HepG2 (cell line): Measurements from ENCODE around the gene HCRTR1. TPM values are rescaled to one million over a fixed set of nuclear protein-coding genes. Genes with fewer than 3 reads are reported as not detected.

ENCODE experiments used
- ARID4A ChIP-seq: sonication (generic); formaldehyde crosslinking; IDR thresholded peaks from 2 replicates; pipeline ENCODE4 v1.5.0; 2020; ENCODE audit warnings: mild to moderate bottlenecking, missing genetic modification reagents, borderline replicate concordance
- ARNTL ChIP-seq: sonication (generic); formaldehyde crosslinking; IDR thresholded peaks from 2 replicates; pipeline ENCODE4 v1.4.0; 2020; ENCODE audit warnings: mild to moderate bottlenecking, missing genetic modification reagents
- CREB1 ChIP-seq, 2 experiments: fragments of 450-650 bp in 1 of 2; IDR thresholded peaks; 2 replicates each; pipeline ENCODE4 v1.6.1; 2016 to 2017; ENCODE audit warnings: control low read depth in 1 of 2, mild to moderate bottlenecking in 1 of 2, missing compliant biosample characterization in 1 of 2, missing genetic modification characterization in 1 of 2
- DMAP1 ChIP-seq: IDR thresholded peaks from 2 replicates; pipeline ENCODE4 v1.6.1; 2016
- DNMT1 ChIP-seq: sonication (generic); formaldehyde crosslinking; IDR thresholded peaks from 2 replicates; pipeline ENCODE4 v1.5.1; 2020; ENCODE audit warnings: mild to moderate bottlenecking, missing genetic modification reagents
- IKZF4 ChIP-seq: sonication (generic); formaldehyde crosslinking; IDR thresholded peaks from 2 replicates; pipeline ENCODE4 v1.5.1; 2020; ENCODE audit warnings: borderline replicate concordance, mild to moderate bottlenecking, low read depth, missing genetic modification reagents; ENCODE audit errors: not compliant biosample characterization
- KDM5A ChIP-seq: fragments of 200-600 bp; sonication (generic); IDR thresholded peaks from 2 replicates; pipeline ENCODE4 v1.7.0; 2018; ENCODE audit warnings: antibody characterized with exemption, mild to moderate bottlenecking, low read length, borderline replicate concordance
- MAFG ChIP-seq: sonication (generic); formaldehyde crosslinking; IDR thresholded peaks from 2 replicates; pipeline ENCODE4 v1.5.1; 2020; ENCODE audit warnings: mild to moderate bottlenecking, missing genetic modification reagents
- MTF2 ChIP-seq: sonication (generic); formaldehyde crosslinking; IDR thresholded peaks from 2 replicates; pipeline ENCODE4 v1.5.0; 2020; ENCODE audit warnings: missing genetic modification reagents, borderline replicate concordance
- NR1H2 ChIP-seq: sonication (generic); formaldehyde crosslinking; IDR thresholded peaks from 2 replicates; pipeline ENCODE4 v1.8.1; 2022; ENCODE audit warnings: low read depth, missing genetic modification reagents, borderline replicate concordance
- NR2F6 ChIP-seq, 2 experiments: IDR thresholded peaks; 2 replicates each; pipeline ENCODE4 v1.6.1; 2016; ENCODE audit warnings: antibody characterized with exemption in 1 of 2, mild to moderate bottlenecking in 1 of 2
- PHB2 ChIP-seq: fragments of 450-650 bp; IDR thresholded peaks from 2 replicates; pipeline ENCODE4 v1.6.1; 2018; ENCODE audit not compliant: partially characterized antibody
- SP5 ChIP-seq: IDR thresholded peaks from 2 replicates; pipeline ENCODE4 v1.6.1; 2016; ENCODE audit warnings: low read depth, borderline replicate concordance
- STAT6 ChIP-seq: sonication (generic); formaldehyde crosslinking; IDR thresholded peaks from 2 replicates; pipeline ENCODE4 v1.4.0; 2020; ENCODE audit warnings: missing genetic modification reagents, mild to moderate bottlenecking, borderline replicate concordance
- TBX2 ChIP-seq: sonication (generic); formaldehyde crosslinking; IDR thresholded peaks from 2 replicates; pipeline ENCODE4 v1.5.0; 2020; ENCODE audit warnings: missing genetic modification reagents, mild to moderate bottlenecking, borderline replicate concordance
- UBTF ChIP-seq: sonication (generic); formaldehyde crosslinking; IDR thresholded peaks from 2 replicates; pipeline ENCODE4 v1.4.0; 2020; ENCODE audit warnings: mild to moderate bottlenecking, missing genetic modification reagents
- ZEB1 ChIP-seq: IDR thresholded peaks from 2 replicates; pipeline ENCODE4 v1.6.1; 2012; ENCODE audit warnings: mild to moderate bottlenecking, low read depth, inconsistent platforms; ENCODE audit not compliant: insufficient replicate concordance
- ZNF12 ChIP-seq: sonication (generic); formaldehyde crosslinking; IDR thresholded peaks from 2 replicates; pipeline ENCODE4 v1.5.0; 2020; ENCODE audit warnings: missing genetic modification reagents
- ZNF230 ChIP-seq: sonication (generic); formaldehyde crosslinking; IDR thresholded peaks from 2 replicates; pipeline ENCODE4 v1.4.0; 2020; ENCODE audit warnings: mild to moderate bottlenecking, missing genetic modification reagents
- ZNF761 ChIP-seq: sonication (generic); formaldehyde crosslinking; conservative IDR thresholded peaks from 2 replicates; pipeline ENCODE4 v1.4.0; 2020; ENCODE audit warnings: mild to moderate bottlenecking, missing genetic modification reagents
- polyA plus RNA-seq, 8 experiments: library from polyadenylated mRNA; depleted of rRNA in 3 of 8; stranded (reverse) in 7 of 8; unstranded in 1 of 8; fragments of >200 nt; fragmentation: Illumina TruSeq in 4 of 8; extraction: Trizol in 4 of 8; gene quantifications; 2 replicates each; pipeline versions ENCODE4 v1.2.1 to v1.2.3, GENCODE V29; 2011 to 2016; ENCODE audit warnings: low read depth in 4 of 8, missing spikeins in 1 of 8, mixed read lengths in 1 of 8; ENCODE audit not compliant: insufficient read depth in 1 of 8
- total RNA-seq, 5 experiments: library from RNA; depleted of rRNA; stranded (reverse); fragments of >200 nt; fragmentation: Illumina TruSeq; extraction: Trizol; gene quantifications; 2 replicates each; pipeline ENCODE4 v1.2.3, GENCODE V29; 2016; ENCODE audit warnings: low read depth in 1 of 5

The HCRTR1 gene
- total and polyA plus RNA-seq, 2 of the 13 experiments (the other 11 are each of a cell fraction or from before 2014, with no cell fraction given) = not detected

- no peak for TF ChIP-seq IKZF4
- TF ChIP-seq ARID4A (CRISPR knock-in tag) = peak; percentile 78
- TF ChIP-seq ARNTL = no peak
- TF ChIP-seq DNMT1 = no peak
- TF ChIP-seq TBX2 = peak; percentile 72
- TF ChIP-seq UBTF (CRISPR knock-in tag) = 0 out of 2 replicates have a peak, but pooled peaks have one; percentile 19
- peak; percentile 47; the same call in 1 of the 2 replicates for TF ChIP-seq SP5 (CRISPR knock-in tag)
- no peak for TF ChIP-seq KDM5A
- TF ChIP-seq PHB2 = no peak
- TF ChIP-seq CREB1 (IDR thresholded peaks at IDR 0.05) = no peak
- TF ChIP-seq CREB1 (CRISPR knock-in tag; IDR thresholded peaks at IDR 0.05) = 0 out of 2 replicates have a peak, but pooled peaks have one; percentile 16
- TF ChIP-seq MTF2 = no peak
- no peak for TF ChIP-seq MAFG
- TF ChIP-seq ZEB1 = no peak
- no peak for TF ChIP-seq ZNF761 (CRISPR knock-in tag)
- no peak for TF ChIP-seq ZNF230 (CRISPR knock-in tag)
- no peak for TF ChIP-seq STAT6 (CRISPR knock-in tag)
- 0 out of 2 replicates have a peak, but pooled peaks have one; percentile 70 for TF ChIP-seq ZNF12 (CRISPR knock-in tag)
- TF ChIP-seq DMAP1 = peak; percentile 60; the same call in 1 of the 2 replicates
- 0 out of 2 replicates have a peak, but pooled peaks have one; percentile 13 for TF ChIP-seq NR2F6 (IDR thresholded peaks at IDR 0.05)
- TF ChIP-seq NR2F6 (CRISPR knock-in tag; IDR thresholded peaks at IDR 0.05) = peak; percentile 56; the same call in 1 of the 2 replicates
- TF ChIP-seq NR1H2 (CRISPR knock-in tag) = no peak
Observed at GRCh38 chr1:31572323-31573104, 45.0 kb upstream of the HCRTR1 start (continued).
